Mammary epithelial cell (primary cell): ENCODE results near the gene TMEM82.

Source experiments
- CTCF ChIP-seq, 2 donors: IDR thresholded peaks in 1 of 2; conservative IDR thresholded peaks in 1 of 2; 2 replicates each; pipeline ENCODE4 v1.5.1; 2011 to 2012; ENCODE audit warnings: inconsistent platforms in 2 of 2, low read length in 2 of 2, mild to moderate bottlenecking in 2 of 2, control low read depth in 1 of 2, low read depth in 1 of 2; ENCODE audit not compliant: insufficient read depth in 1 of 2; ENCODE audit errors: extremely low read depth in 1 of 2
- EZH2 ChIP-seq: IDR thresholded peaks from 2 replicates; pipeline ENCODE4 v1.6.1; 2012; ENCODE audit warnings: low read length, inconsistent platforms, borderline replicate concordance

GRCh38 chr1:15712168-15712567 is 30.1 kb upstream of the TMEM82 start:
- no peak for TF ChIP-seq EZH2
- no peak for TF ChIP-seq CTCF (conservative IDR thresholded peaks at IDR 0.05 in 1 of 2, IDR thresholded peaks at IDR 0.05 in 1 of 2; ENCODE audit: extremely low read depth in 1 of 2, insufficient read depth in 1 of 2, low read depth in 1 of 2, low read length in 2 of 2)
